Measurements from ENCODE around the gene SLC7A9.

SLC7A9 gene

DNA sequence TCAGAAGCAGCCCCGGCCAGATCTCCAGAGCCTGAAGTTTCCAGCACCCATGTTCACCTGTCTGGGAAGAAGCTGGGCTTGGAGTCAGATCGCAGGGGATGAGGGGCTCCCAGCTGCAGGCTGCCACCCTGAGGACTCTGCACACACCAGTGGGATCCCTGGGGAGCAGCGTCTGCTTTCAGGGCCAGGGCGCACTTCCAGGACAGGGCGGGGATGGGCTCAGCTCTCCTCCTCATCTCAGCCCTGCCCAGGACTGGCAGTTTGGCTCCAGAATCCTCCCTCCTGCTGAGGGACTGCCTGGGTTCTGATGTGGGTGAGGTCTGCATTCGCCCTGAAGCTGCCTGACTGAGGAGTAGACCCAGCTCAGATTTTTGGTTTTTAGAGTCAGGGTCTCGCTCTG is 3.5 kb downstream of the SLC7A9 start:
- no peak for DNase-seq (ENCODE audit: low read depth)
- TF ChIP-seq, protein P1, sequence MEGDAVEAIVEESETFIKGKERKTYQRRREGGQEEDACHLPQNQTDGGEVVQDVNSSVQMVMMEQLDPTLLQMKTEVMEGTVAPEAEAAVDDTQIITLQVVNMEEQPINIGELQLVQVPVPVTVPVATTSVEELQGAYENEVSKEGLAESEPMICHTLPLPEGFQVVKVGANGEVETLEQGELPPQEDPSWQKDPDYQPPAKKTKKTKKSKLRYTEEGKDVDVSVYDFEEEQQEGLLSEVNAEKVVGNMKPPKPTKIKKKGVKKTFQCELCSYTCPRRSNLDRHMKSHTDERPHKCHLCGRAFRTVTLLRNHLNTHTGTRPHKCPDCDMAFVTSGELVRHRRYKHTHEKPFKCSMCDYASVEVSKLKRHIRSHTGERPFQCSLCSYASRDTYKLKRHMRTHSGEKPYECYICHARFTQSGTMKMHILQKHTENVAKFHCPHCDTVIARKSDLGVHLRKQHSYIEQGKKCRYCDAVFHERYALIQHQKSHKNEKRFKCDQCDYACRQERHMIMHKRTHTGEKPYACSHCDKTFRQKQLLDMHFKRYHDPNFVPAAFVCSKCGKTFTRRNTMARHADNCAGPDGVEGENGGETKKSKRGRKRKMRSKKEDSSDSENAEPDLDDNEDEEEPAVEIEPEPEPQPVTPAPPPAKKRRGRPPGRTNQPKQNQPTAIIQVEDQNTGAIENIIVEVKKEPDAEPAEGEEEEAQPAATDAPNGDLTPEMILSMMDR (conservative IDR thresholded peaks at IDR 0.05; ENCODE audit: low read length) = no peak
- H3K4me3 ChIP-seq (ENCODE audit: low read length) = no peak overlapping the region

DNA sequence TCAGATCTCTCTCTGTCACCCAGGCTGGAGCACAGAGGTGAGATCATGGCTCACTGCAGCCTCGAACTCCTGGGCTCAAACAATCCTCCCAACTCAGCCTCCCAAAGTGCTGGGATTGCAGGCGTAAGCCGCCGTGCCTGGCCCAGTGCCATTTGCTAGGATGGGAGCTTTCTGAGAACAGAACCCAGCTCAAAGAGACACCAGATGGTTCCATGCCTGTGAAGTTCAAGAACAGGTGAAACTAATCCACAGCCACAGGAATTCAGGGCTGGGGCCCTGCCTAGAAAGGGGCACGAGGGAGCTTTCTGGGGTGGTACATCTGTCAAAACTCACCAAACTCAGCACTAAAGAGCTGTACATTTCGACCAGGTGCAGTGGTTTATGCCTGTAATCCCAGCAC is 4.2 kb downstream of the SLC7A9 start:
- TF ChIP-seq, protein P1 (conservative IDR thresholded peaks at IDR 0.05; ENCODE audit: low read length) = no peak
- no peak for DNase-seq (ENCODE audit: low read depth)
- no peak overlapping the region for H3K4me3 ChIP-seq (ENCODE audit: low read length)

DNA sequence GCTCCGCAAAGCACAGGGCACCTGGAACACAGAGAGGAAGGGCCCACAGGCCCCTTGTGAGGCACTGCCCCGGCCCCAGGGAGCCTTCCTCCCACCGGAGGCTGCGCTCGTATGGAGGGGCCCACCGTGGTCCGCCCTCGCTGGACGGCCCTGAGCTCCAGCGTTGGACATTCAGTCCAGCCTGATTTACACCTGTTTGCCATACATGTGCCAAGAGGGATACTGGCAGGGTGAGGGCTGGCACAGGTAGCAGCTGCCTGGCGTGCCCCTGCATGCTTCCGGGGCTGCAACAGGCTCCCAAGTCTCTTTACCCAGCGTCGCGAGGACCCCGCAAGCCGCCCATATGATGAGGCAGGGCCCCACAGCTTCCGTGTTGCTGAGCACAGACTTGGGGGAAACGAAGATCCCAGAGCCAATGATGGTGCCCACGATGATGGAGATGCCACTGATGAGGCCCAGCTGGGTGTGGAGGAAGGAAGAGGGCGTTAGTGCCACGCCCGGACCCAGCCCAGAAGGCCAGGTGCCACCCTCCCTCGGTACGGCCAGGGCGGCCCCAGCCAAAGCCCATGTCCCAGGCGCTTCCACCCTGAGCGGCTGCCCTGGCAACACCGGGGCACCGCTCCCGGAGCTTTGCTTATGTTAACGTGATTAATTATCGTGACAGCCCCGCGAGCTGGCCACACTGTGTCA is 5.1 kb downstream of the SLC7A9 start:
- TF ChIP-seq, protein P1 (conservative IDR thresholded peaks at IDR 0.05; ENCODE audit: low read length) = no peak
- no peak overlapping the region for H3K4me3 ChIP-seq (ENCODE audit: low read length)
- no peak for DNase-seq (ENCODE audit: low read depth)

DNA sequence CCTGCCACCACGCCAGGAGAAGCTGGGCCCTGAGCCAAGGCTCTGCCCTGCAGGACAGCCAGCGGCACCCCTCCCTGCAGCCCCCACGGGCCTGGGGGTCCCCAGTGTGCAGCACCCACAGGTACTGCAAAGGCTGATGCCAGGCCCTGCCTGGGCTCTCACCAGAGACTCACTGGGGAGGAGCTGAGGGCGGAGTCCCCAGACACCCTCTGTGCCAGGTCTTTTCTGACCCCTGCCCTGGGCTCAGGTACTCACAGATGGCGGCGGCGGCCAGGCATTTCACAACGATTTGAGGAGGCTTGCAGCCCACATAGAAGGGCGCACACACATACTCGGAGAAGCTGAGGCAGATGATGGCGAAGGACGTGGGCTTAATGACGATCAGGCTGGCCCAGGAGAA is 5.7 kb downstream of the SLC7A9 start:
- TF ChIP-seq, protein P1 (conservative IDR thresholded peaks at IDR 0.05; ENCODE audit: low read length) = no peak
- no peak overlapping the region for H3K4me3 ChIP-seq (ENCODE audit: low read length)
- DNase-seq (ENCODE audit: low read depth) = no peak

DNA sequence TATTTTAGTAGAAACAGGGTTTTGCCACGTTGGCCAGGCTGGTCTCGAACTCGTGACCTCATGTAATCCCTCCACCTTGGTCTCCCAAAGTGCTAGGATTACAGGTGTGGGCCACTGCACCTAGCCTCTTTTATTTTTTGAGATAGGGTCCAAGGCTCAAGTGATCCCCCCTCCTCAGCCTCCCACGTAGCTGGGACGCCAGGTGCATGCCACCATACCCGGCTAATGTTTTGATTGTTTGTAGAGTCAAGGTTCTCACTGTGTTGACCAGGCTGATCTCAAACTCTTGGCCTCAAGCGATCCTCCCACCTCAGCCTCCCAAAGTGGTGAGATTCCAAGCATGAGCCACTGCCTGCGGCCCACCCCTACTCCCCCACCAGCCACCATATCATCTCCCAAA is 6.3 kb downstream of the SLC7A9 start:
- TF ChIP-seq, protein P1 (conservative IDR thresholded peaks at IDR 0.05; ENCODE audit: low read length) = no peak
- H3K4me3 ChIP-seq (ENCODE audit: low read length) = no peak overlapping the region
- no peak for DNase-seq (ENCODE audit: low read depth)

DNA sequence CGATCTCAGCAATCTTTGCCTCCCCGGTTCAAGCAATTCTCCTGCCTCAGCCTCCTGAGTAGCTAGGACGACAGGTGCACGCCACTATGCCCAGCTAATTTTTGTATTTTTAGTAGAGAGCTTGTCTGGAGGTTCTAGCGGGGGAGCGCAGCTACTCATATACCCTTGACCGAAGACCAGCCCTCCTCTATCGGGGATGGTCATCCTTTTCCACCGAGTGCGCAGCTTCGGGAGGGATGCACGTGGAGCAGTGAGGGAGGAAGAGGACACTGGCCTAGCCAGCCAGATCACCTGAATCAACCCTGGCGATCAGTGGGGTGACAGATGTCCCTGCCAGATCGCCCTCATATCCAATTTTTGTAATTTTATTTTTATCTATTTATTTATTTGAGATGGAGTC is 6.8 kb downstream of the SLC7A9 start:
- no peak overlapping the region for H3K4me3 ChIP-seq (ENCODE audit: low read length)
- DNase-seq (ENCODE audit: low read depth) = no peak
- TF ChIP-seq, protein P1 (conservative IDR thresholded peaks at IDR 0.05; ENCODE audit: low read length) = no peak

DNA sequence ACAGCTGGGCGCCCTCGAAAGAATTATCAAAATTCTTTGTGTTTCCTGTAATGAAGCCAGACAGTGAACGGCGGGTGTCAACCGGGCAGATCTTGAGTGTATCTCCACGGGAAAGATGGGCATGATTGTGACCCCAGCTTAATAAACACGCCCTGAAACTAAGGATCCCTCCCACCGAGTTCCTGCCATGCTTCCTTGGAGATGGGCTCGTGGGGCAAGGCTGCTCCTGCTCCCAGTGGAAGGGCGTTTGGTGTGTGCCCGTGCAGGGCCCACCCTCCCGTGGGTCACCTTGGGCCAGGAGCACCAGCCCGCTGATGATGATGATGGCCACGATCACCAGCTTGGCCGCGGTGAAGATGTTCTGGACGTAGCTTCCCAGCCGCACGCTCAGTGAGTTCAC is 7.4 kb downstream of the SLC7A9 start:
- no peak overlapping the region for H3K4me3 ChIP-seq (ENCODE audit: low read length)
- TF ChIP-seq, protein P1 (conservative IDR thresholded peaks at IDR 0.05; ENCODE audit: low read length) = no peak
- no peak for DNase-seq (ENCODE audit: low read depth)
